ENCODE measurements around the gene C4B.

Gene C4B

DNA sequence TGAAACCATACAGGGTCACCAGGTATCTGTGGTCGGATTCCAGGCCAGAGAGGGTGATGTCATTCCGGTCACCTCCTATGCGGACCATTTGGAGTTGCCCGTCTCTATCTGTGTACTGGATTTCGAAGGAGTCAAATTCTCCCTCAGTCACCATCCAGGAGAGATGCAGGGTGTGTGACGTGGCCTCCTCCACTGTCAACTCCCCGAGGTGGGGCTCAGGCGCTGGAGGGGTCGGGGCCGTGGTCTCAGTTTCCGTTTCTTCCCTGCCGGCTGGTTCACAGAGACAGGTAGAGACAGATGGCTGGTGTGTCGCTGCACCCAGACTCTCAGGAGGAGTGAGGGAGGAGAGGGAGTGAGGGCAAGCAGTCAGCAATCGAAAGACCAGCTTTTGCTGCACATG, 54.3 kb downstream of the C4B start:
- Histone ChIP-seq H3K4me1 (ENCODE audit: control insufficient read depth in 1 of 2, insufficient read depth in 2 of 2, low read length in 2 of 2) (no peaks in the 10 kb centered on the region), H3K27ac (ENCODE audit: low read depth, low read length) (no peak overlapping the region), H3K9me3 (ENCODE audit: control insufficient read depth in 1 of 2, low read length in 2 of 2) (no peaks in the 10 kb centered on the region), H3K4me3 (ENCODE audit: low read depth in 1 of 2, low read length in 2 of 2) (no peak overlapping the region), H3K36me3 (ENCODE audit: control insufficient read depth in 1 of 2, insufficient read depth in 2 of 2, low read length in 2 of 2) (peaks cover 0 to 6% of the 10 kb centered on the region in 2 donors), H3K9ac (ENCODE audit: low read depth in 1 of 2, low read length in 2 of 2) (no peak overlapping the region), H3K27me3 (ENCODE audit: control insufficient read depth in 1 of 2, insufficient read depth in 2 of 2, low read length in 2 of 2) (no peaks in the 10 kb centered on the region)

DNA sequence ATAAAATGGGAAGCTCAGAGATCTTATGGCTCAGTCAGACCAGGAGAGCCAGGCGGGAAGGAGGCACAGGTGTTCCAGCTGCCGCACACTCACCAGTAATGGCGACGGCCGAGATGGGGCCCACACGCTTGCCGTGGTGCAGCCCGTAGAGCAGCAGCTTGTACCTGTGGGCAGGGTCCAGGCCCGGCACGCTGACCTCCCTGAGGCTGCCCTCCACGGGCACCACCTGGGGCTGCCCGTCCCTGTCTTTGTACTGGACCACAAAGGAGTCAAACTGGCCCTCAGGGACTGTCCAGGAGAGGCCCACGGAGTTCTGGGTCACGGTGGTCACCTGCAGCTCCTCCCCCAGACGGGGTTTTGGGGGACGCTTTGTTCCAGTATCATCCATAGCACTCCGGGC, 54.9 kb downstream of the C4B start:
- H3K36me3 ChIP-seq (ENCODE audit: control insufficient read depth in 1 of 2, insufficient read depth in 2 of 2, low read length in 2 of 2), result peaks cover 0 to 6% of the 10 kb centered on the region in 2 donors
- no peak overlapping the region for H3K27ac ChIP-seq (ENCODE audit: low read depth, low read length)
- H3K27me3 ChIP-seq (ENCODE audit: control insufficient read depth in 1 of 2, insufficient read depth in 2 of 2, low read length in 2 of 2), result no peaks in the 10 kb centered on the region

DNA sequence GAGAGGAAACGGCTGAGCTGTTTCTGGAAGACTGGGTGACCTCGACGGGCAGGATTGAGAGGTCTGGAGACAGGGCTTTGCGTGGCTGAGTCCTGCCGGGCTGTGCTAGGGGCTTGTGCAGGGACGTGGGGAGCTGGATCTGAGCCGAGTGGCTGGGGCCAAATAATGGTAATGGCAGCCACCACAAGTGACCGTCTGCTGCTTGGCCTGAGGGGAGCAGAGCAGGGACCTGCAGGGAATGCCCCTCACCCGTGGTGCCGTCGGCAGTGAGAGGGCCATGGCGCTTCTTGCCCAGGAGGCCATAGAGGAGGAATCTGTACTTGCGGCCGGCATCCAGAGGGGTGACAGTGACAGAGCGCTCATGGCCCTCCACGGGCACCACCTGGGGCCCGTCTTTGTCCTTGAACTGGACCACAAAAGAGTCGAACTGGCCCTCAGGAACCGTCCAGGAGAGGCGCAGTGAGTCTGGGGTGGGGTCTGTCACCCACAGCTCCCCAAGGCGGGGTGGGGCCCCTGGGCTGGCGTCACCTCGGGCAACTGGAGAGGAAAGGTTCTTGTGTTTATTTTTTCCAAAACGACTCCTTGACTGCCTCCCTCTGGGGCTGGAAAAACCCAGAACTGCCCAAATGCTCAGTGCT, 55.4 kb downstream of the C4B start:
- H3K36me3 ChIP-seq (ENCODE audit: control insufficient read depth in 1 of 2, insufficient read depth in 2 of 2, low read length in 2 of 2), result peaks cover 0 to 6% of the 10 kb centered on the region in 2 donors
- H3K9ac ChIP-seq (ENCODE audit: low read depth in 1 of 2, low read length in 2 of 2), result no peak overlapping the region
- H3K4me3 ChIP-seq (ENCODE audit: low read depth in 1 of 2, low read length in 2 of 2), result no peak overlapping the region
- H3K4me1 ChIP-seq (ENCODE audit: control insufficient read depth in 1 of 2, insufficient read depth in 2 of 2, low read length in 2 of 2), result no peaks in the 10 kb centered on the region
- H3K27me3 ChIP-seq (ENCODE audit: control insufficient read depth in 1 of 2, insufficient read depth in 2 of 2, low read length in 2 of 2), result no peaks in the 10 kb centered on the region
- H3K9me3 ChIP-seq (ENCODE audit: control insufficient read depth in 1 of 2, low read length in 2 of 2), result no peaks in the 10 kb centered on the region
- H3K27ac ChIP-seq (ENCODE audit: low read depth, low read length), result no peak overlapping the region

More for the DNA sequence above, 54.9 kb downstream of the C4B start:
- no peaks in the 10 kb centered on the region for H3K9me3 ChIP-seq (ENCODE audit: control insufficient read depth in 1 of 2, low read length in 2 of 2)
- no peak overlapping the region for H3K9ac ChIP-seq (ENCODE audit: low read depth in 1 of 2, low read length in 2 of 2)
- H3K4me3 ChIP-seq (ENCODE audit: low read depth in 1 of 2, low read length in 2 of 2), result no peak overlapping the region
- no peaks in the 10 kb centered on the region for H3K4me1 ChIP-seq (ENCODE audit: control insufficient read depth in 1 of 2, insufficient read depth in 2 of 2, low read length in 2 of 2)

DNA sequence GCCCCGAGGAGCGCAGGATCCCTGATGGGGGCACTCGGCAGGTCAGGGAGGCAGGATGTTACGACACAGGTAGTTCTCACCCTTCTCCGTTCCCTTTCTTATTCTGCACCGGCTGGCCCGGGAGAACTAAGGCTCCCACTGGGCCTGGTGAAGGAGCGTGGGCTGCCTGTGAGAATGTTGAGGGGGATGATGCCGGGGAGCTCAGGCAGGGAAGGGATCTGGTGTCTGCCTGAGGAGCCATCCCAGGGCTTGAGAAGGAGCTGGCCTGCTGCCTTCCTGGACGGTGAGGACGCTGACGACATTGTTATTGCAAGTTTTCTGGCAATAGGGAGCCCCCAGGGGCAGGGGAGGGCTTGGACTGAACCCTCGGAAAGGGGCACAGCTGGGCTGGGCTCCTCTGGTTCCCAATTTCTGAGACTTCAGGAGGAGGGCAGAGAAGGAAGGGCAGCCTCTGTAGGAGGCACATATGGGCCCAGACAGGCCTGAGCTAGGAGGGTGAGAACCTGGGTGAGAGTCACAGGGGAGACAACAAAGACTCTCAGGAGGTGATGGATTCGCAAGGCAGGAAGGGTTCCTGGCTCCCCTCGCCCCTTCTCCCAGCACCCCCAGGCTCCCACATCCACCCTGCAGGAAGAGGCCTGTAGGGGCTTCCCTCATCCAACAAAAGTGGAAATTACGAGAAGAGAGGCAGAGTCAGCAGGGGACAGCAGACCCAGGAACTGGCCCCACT, 56.4 kb downstream of the C4B start:
- Histone ChIP-seq H3K27me3 (ENCODE audit: control insufficient read depth in 1 of 2, insufficient read depth in 2 of 2, low read length in 2 of 2) (no peaks in the 10 kb centered on the region), H3K9me3 (ENCODE audit: control insufficient read depth in 1 of 2, low read length in 2 of 2) (no peaks in the 10 kb centered on the region), H3K27ac (ENCODE audit: low read depth, low read length) (no peak overlapping the region), H3K4me3 (ENCODE audit: low read depth in 1 of 2, low read length in 2 of 2) (no peak overlapping the region), H3K9ac (ENCODE audit: low read depth in 1 of 2, low read length in 2 of 2) (no peak overlapping the region), H3K36me3 (ENCODE audit: control insufficient read depth in 1 of 2, insufficient read depth in 2 of 2, low read length in 2 of 2) (peaks cover 0 to 6% of the 10 kb centered on the region in 2 donors), H3K4me1 (ENCODE audit: control insufficient read depth in 1 of 2, insufficient read depth in 2 of 2, low read length in 2 of 2) (no peaks in the 10 kb centered on the region)

DNA sequence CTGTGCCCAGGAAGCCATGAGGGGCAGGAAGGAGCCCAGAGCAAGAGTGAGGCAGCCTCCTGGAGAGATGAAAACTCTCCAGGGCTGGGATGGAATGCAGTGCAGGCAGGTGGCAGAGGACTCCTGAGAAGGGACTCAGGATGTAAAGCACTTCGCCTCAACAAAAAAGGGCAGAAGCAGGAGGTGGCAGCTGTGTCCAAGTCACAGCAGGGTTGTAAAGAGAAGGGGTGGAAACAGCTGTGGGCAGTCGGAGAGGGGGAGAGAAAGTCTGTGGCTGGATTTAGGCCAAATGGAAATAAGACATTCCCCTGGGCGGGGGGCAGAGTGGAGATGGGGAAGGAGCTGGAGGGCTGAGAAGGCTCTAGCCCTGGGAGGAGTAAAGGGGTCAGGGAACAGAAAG, 58.5 kb downstream of the C4B start:
- Histone ChIP-seq H3K36me3 (ENCODE audit: control insufficient read depth in 1 of 2, insufficient read depth in 2 of 2, low read length in 2 of 2) (peaks cover 0 to 6% of the 10 kb centered on the region in 2 donors), H3K4me1 (ENCODE audit: control insufficient read depth in 1 of 2, insufficient read depth in 2 of 2, low read length in 2 of 2) (no peaks in the 10 kb centered on the region), H3K9ac (ENCODE audit: low read depth in 1 of 2, low read length in 2 of 2) (no peak overlapping the region), H3K27me3 (ENCODE audit: control insufficient read depth in 1 of 2, insufficient read depth in 2 of 2, low read length in 2 of 2) (no peaks in the 10 kb centered on the region), H3K27ac (ENCODE audit: low read depth, low read length) (no peak overlapping the region), H3K4me3 (ENCODE audit: low read depth in 1 of 2, low read length in 2 of 2) (no peak overlapping the region), H3K9me3 (ENCODE audit: control insufficient read depth in 1 of 2, low read length in 2 of 2) (no peaks in the 10 kb centered on the region)

DNA sequence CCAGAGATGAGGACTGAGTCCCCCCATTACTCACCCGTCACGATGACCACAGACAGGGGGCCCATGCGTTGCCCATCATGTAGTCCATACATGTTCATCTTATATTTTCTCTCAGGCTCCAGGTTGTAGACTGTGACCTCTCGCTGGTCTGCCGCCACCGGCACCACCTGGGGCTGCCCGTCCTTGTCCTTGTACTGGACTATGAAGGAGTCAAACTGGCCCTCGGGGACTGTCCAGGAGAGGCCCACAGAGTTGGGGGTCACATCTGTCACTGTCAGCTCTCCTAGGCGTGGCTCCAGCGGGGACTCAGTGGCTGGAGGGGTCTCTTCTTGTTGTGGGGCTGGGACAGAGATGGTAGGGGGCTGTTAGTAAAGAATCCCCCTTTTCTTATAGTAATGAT, 59.0 kb downstream of the C4B start:
- Histone ChIP-seq H3K27ac (ENCODE audit: low read depth, low read length) (no peak overlapping the region), H3K4me1 (ENCODE audit: control insufficient read depth in 1 of 2, insufficient read depth in 2 of 2, low read length in 2 of 2) (no peaks in the 10 kb centered on the region), H3K4me3 (ENCODE audit: low read depth in 1 of 2, low read length in 2 of 2) (no peak overlapping the region), H3K27me3 (ENCODE audit: control insufficient read depth in 1 of 2, insufficient read depth in 2 of 2, low read length in 2 of 2) (no peaks in the 10 kb centered on the region), H3K36me3 (ENCODE audit: control insufficient read depth in 1 of 2, insufficient read depth in 2 of 2, low read length in 2 of 2) (peaks cover 0 to 6% of the 10 kb centered on the region in 2 donors), H3K9me3 (ENCODE audit: control insufficient read depth in 1 of 2, low read length in 2 of 2) (no peaks in the 10 kb centered on the region), H3K9ac (ENCODE audit: low read depth in 1 of 2, low read length in 2 of 2) (no peak overlapping the region)

DNA sequence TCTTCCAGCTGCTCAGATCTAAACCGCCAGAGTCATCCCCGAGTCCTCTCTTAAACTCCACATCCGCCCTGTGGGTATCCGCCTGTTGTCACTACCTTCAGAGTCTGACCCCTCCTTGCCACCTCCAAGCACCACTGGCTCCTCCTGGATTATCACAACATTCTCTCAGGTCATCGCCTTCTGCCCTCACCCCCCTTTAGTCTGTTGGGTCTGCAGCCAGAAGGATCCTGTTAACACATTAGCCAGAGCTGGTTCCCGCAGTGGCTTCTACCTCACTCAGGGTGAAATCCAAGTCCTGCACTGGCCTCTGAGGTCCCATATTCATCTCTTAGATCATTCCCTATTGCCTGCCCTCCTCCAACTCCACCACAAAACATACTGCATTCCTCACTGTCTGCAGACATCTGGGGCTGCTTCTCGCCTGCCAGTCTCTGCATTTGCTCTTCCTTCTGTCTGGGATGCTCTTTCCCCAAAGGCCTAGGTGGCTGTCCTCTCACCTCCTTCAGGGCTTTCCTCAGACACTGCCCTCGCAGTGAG, 60.5 kb downstream of the C4B start:
- Histone ChIP-seq H3K9me3 (ENCODE audit: control insufficient read depth in 1 of 2, low read length in 2 of 2) (no peaks in the 10 kb centered on the region), H3K4me3 (ENCODE audit: low read depth in 1 of 2, low read length in 2 of 2) (no peak overlapping the region), H3K36me3 (ENCODE audit: control insufficient read depth in 1 of 2, insufficient read depth in 2 of 2, low read length in 2 of 2) (no peaks in the 10 kb centered on the region), H3K27ac (ENCODE audit: low read depth, low read length) (no peak overlapping the region), H3K9ac (ENCODE audit: low read depth in 1 of 2, low read length in 2 of 2) (no peak overlapping the region), H3K27me3 (ENCODE audit: control insufficient read depth in 1 of 2, insufficient read depth in 2 of 2, low read length in 2 of 2) (no peaks in the 10 kb centered on the region), H3K4me1 (ENCODE audit: control insufficient read depth in 1 of 2, insufficient read depth in 2 of 2, low read length in 2 of 2) (no peaks in the 10 kb centered on the region)

DNA sequence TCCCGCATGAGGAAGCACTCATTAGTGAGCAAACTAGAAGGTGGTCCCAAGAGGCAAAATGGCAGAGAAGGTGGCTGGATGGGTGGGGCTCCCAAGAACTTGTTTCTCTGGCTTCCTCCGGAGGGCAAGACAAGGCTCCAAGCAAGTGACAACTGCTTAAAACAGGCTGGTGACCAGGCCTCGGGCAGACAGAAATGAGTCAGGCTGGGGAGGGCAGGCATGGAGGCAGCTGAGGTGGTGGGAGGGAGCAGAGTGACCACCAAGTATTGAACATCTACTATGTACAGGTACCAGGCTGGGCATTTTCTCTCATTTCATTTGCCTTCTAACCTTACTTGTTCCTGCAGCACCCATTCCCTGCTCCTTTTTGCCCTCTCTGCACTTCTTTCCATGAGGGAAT, 61.2 kb downstream of the C4B start:
- no peak overlapping the region for H3K27ac ChIP-seq (ENCODE audit: low read depth, low read length)
- H3K27me3 ChIP-seq (ENCODE audit: control insufficient read depth in 1 of 2, insufficient read depth in 2 of 2, low read length in 2 of 2), result no peaks in the 10 kb centered on the region
- no peaks in the 10 kb centered on the region for H3K4me1 ChIP-seq (ENCODE audit: control insufficient read depth in 1 of 2, insufficient read depth in 2 of 2, low read length in 2 of 2)
- no peak overlapping the region for H3K4me3 ChIP-seq (ENCODE audit: low read depth in 1 of 2, low read length in 2 of 2)
- H3K36me3 ChIP-seq (ENCODE audit: control insufficient read depth in 1 of 2, insufficient read depth in 2 of 2, low read length in 2 of 2), result no peaks in the 10 kb centered on the region
- no peak overlapping the region for H3K9ac ChIP-seq (ENCODE audit: low read depth in 1 of 2, low read length in 2 of 2)
- no peaks in the 10 kb centered on the region for H3K9me3 ChIP-seq (ENCODE audit: control insufficient read depth in 1 of 2, low read length in 2 of 2)

DNA sequence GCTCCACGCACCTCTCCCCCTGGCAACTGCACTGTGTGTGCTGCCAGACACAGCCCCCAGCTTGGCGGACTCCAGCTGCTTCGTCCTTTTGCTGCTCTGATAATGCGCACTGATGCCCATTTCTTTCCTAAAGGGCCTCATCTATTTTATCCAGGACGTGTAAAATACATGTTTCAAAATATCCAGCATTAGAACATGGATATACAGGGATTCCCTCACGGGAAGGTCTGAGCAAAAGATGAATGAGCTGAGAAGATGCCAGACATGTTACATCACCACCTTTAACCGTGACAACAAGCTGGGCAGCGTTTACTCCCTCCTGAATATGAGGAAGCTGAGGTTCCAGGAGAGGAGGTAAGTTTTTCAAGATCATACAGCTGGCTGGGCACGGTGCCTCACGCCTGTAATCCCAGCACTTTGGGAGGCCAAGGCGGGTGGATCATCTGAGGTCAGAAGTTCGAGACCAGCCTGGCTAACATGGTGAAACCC, 61.8 kb downstream of the C4B start:
- no peak overlapping the region for H3K27ac ChIP-seq (ENCODE audit: low read depth, low read length)
- H3K27me3 ChIP-seq (ENCODE audit: control insufficient read depth in 1 of 2, insufficient read depth in 2 of 2, low read length in 2 of 2), result no peaks in the 10 kb centered on the region
- no peaks in the 10 kb centered on the region for H3K36me3 ChIP-seq (ENCODE audit: control insufficient read depth in 1 of 2, insufficient read depth in 2 of 2, low read length in 2 of 2)
- H3K9me3 ChIP-seq (ENCODE audit: control insufficient read depth in 1 of 2, low read length in 2 of 2), result no peaks in the 10 kb centered on the region
- H3K4me3 ChIP-seq (ENCODE audit: low read depth in 1 of 2, low read length in 2 of 2), result no peak overlapping the region
- H3K9ac ChIP-seq (ENCODE audit: low read depth in 1 of 2, low read length in 2 of 2), result no peak overlapping the region
- no peaks in the 10 kb centered on the region for H3K4me1 ChIP-seq (ENCODE audit: control insufficient read depth in 1 of 2, insufficient read depth in 2 of 2, low read length in 2 of 2)

DNA sequence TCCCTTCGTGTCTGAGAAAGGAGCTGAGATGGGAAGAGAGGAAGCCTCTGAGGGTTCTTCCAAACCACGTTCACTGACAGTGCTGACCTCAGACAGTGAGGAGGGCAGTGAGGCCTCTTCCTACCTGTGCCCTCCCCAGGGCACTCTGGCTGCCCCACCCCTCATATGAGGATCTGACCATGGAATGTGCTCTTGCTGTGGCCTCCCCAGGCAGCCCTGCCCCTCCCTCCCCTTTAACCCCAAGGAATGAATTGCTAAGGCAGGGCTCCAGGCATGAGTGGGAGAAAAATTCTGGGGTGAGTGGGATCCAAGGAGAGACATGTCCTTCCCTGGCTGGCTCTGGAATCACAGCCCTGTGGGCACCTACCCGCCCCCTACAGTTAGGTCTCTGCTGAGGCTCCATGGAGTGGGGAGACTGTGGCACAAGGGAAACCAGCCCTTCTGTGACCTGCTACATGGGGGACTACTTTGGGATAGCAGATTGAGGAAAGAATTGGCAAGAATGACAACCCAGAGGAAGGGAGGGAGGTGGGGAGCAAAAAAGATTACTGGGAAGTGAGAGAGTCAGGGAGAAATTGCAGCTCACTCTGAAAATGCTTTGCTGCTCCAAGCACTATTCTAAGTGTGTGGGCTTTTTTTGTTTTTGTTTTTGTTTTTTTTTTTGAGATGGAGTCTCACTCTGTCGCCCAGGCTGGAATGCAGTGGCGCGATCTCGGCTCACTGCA, 65.1 kb downstream of the C4B start:
- H3K27me3 ChIP-seq (ENCODE audit: control insufficient read depth in 1 of 2, insufficient read depth in 2 of 2, low read length in 2 of 2), result no peaks in the 10 kb centered on the region
- no peak overlapping the region for H3K27ac ChIP-seq (ENCODE audit: low read depth, low read length)
- no peaks in the 10 kb centered on the region for H3K9me3 ChIP-seq (ENCODE audit: control insufficient read depth in 1 of 2, low read length in 2 of 2)
- no peaks in the 10 kb centered on the region for H3K36me3 ChIP-seq (ENCODE audit: control insufficient read depth in 1 of 2, insufficient read depth in 2 of 2, low read length in 2 of 2)
- no peak overlapping the region for H3K9ac ChIP-seq (ENCODE audit: low read depth in 1 of 2, low read length in 2 of 2)
- peaks cover 0 to 4% of the 10 kb centered on the region in 2 donors for H3K4me1 ChIP-seq (ENCODE audit: control insufficient read depth in 1 of 2, insufficient read depth in 2 of 2, low read length in 2 of 2)
- no peak overlapping the region for H3K4me3 ChIP-seq (ENCODE audit: low read depth in 1 of 2, low read length in 2 of 2)
